ENCODE results near the gene FAM171A2. TPM values are rescaled to one million over a fixed set of nuclear protein-coding genes. Genes with fewer than 3 reads are reported as not detected.
A peak's percentile ranks its signal among the peaks of the same experiment; 100 is the strongest.

Gene FAM171A2
- total and polyA plus RNA-seq, 10 of the 15 experiments (the other 5 are each of a cell fraction or from before 2014, with no cell fraction given), result 0.08 to 1.7 (median 0.27) TPM; not detected in 2

GRCh38 chr17:44384823-44385286 lies 21.2 kb upstream of the FAM171A2 start:
- 26% methylated on average over 23 of the region's 26 CpGs for WGBS (ENCODE audit: insufficient coverage, insufficient replicate concordance, low lambda C conversion rate, missing lambda C conversion rate)
- Histone ChIP-seq H3K27ac (ENCODE audit: control insufficient read depth, insufficient read depth) (no peak overlapping the region), H3K4me1 (ENCODE audit: control insufficient read depth, insufficient read depth, low read length) (peaks cover 2% of the 10 kb centered on the region; the same call in 1 of the 2 replicates), H3K79me2 (ENCODE audit: control insufficient read depth, insufficient read depth, low read length) (no peaks in the 10 kb centered on the region), H3K36me3 (ENCODE audit: control insufficient read depth in 2 of 2, insufficient read depth in 2 of 2, low read length in 1 of 2) (no peaks in the 10 kb centered on the region), H3K27me3 (replicated peaks in 1 of 2; ENCODE audit: control insufficient read depth in 2 of 2, insufficient read depth in 2 of 2, low read length in 1 of 2) (no peaks in the 10 kb centered on the region; a peak in 2 of 4 replicates), H3K9me3 (replicated peaks; ENCODE audit: control insufficient read depth, insufficient read depth, low read length) (no peaks in the 10 kb centered on the region), H3K4me3 (peak overlapping the region; percentile 75), H3K9ac (ENCODE audit: control insufficient read depth, insufficient read depth, low read length) (peak overlapping the region; percentile 46; the same call in 1 of the 2 replicates), H3K4me2 (ENCODE audit: control insufficient read depth, insufficient read depth) (peak overlapping the region; percentile 86), H2AFZ (ENCODE audit: control insufficient read depth, low read depth, low read length) (peak overlapping the region; percentile 84), H4K20me1 (ENCODE audit: control insufficient read depth, insufficient read depth) (no peaks in the 10 kb centered on the region)
- intact Hi-C loops (cut with micrococcal nuclease; ENCODE audit: unreplicated experiment) (no loop called here), in situ Hi-C loops (cut with MboI) (no loop called here)
- POLR2A ChIA-PET, result no interaction called here
- FAIRE-seq (no peak), ATAC-seq (no peak; the same call in 2 of the 3 replicates), DNase-seq (ENCODE audit: low read depth, low spot score) (no peak)
- CTCF ChIA-PET, result interaction anchor here (1.0 kb wide), 1 partner anchor 138 kb away, joined by 4 read pairs; no protein-coding TSS in a partner anchor
- RAD21 ChIA-PET (ENCODE audit: unreplicated experiment), result no interaction called here
- no TSS peak for BruUV-seq (replicated peaks)
- SMC1A ChIA-PET (ENCODE audit: uncharacterized antibody, unreplicated experiment), result no interaction called here
- TF ChIP-seq ZNF207 (IDR thresholded peaks at IDR 0.05; ENCODE audit: borderline replicate concordance), result no peak
- TF ChIP-seq EZH2 (IDR thresholded peaks at IDR 0.05; ENCODE audit: borderline replicate concordance, control insufficient read depth, low read depth, low read length), result no peak
- no peak for TF ChIP-seq REST (IDR thresholded peaks at IDR 0.05; ENCODE audit: low read depth, low read length)
- TF ChIP-seq USF1 (IDR thresholded peaks at IDR 0.05; ENCODE audit: borderline replicate concordance, extremely low read length, insufficient read depth, low read depth, low read length), result no peak
- TF ChIP-seq FOXK2 (IDR thresholded peaks at IDR 0.05), result no peak
- TF ChIP-seq PAX5 (IDR thresholded peaks at IDR 0.05; ENCODE audit: borderline replicate concordance, low read depth, low read length), result no peak
- TF ChIP-seq JUNB (IDR thresholded peaks at IDR 0.05), result no peak
- no peak for TF ChIP-seq IRF5 (IDR thresholded peaks at IDR 0.05; ENCODE audit: borderline replicate concordance)
- no peak for TF ChIP-seq PRDM15 (CRISPR knock-in tag; IDR thresholded peaks at IDR 0.05)
- TF ChIP-seq SIX5 (IDR thresholded peaks at IDR 0.05; ENCODE audit: low read depth, low read length, severe bottlenecking), result no peak
- TF ChIP-seq RELB (IDR thresholded peaks at IDR 0.05; ENCODE audit: low read depth), result no peak
- no peak for TF ChIP-seq FOS (IDR thresholded peaks at IDR 0.05; ENCODE audit: borderline replicate concordance, extremely low read depth, insufficient read length)
